ENCODE results near the gene GRID2. TPM values are rescaled to one million over a fixed set of nuclear protein-coding genes. Genes with fewer than 3 reads are reported as not detected.

GRID2 gene
- total and polyA plus RNA-seq, 4 donors: under 0.01 to 0.02 TPM; not detected in 2

DNA sequence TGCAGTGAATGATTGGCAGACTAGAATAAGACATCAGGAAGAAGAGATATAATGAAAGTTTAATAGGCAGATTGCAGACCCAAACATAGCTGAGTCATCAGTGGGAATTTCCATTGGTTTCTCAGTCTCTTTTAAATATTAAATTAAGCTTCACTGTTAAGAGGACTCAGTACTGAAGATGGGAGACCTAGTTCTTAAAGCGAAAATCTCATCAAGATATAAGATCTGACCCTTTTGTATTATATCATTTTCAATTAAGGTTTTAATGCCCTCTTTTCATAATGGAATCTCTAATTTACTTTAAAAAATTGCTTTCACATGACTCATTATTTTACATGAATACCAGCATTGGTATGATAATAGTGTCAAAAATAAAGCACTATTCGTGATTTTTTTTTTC, 1355.9 kb downstream of the GRID2 start:
- TF ChIP-seq, protein P1, sequence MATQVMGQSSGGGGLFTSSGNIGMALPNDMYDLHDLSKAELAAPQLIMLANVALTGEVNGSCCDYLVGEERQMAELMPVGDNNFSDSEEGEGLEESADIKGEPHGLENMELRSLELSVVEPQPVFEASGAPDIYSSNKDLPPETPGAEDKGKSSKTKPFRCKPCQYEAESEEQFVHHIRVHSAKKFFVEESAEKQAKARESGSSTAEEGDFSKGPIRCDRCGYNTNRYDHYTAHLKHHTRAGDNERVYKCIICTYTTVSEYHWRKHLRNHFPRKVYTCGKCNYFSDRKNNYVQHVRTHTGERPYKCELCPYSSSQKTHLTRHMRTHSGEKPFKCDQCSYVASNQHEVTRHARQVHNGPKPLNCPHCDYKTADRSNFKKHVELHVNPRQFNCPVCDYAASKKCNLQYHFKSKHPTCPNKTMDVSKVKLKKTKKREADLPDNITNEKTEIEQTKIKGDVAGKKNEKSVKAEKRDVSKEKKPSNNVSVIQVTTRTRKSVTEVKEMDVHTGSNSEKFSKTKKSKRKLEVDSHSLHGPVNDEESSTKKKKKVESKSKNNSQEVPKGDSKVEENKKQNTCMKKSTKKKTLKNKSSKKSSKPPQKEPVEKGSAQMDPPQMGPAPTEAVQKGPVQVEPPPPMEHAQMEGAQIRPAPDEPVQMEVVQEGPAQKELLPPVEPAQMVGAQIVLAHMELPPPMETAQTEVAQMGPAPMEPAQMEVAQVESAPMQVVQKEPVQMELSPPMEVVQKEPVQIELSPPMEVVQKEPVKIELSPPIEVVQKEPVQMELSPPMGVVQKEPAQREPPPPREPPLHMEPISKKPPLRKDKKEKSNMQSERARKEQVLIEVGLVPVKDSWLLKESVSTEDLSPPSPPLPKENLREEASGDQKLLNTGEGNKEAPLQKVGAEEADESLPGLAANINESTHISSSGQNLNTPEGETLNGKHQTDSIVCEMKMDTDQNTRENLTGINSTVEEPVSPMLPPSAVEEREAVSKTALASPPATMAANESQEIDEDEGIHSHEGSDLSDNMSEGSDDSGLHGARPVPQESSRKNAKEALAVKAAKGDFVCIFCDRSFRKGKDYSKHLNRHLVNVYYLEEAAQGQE (IDR thresholded peaks at IDR 0.05): no peak
- no peak for TF ChIP-seq NR2F2 (IDR thresholded peaks at IDR 0.05)
- TF ChIP-seq, protein P2, sequence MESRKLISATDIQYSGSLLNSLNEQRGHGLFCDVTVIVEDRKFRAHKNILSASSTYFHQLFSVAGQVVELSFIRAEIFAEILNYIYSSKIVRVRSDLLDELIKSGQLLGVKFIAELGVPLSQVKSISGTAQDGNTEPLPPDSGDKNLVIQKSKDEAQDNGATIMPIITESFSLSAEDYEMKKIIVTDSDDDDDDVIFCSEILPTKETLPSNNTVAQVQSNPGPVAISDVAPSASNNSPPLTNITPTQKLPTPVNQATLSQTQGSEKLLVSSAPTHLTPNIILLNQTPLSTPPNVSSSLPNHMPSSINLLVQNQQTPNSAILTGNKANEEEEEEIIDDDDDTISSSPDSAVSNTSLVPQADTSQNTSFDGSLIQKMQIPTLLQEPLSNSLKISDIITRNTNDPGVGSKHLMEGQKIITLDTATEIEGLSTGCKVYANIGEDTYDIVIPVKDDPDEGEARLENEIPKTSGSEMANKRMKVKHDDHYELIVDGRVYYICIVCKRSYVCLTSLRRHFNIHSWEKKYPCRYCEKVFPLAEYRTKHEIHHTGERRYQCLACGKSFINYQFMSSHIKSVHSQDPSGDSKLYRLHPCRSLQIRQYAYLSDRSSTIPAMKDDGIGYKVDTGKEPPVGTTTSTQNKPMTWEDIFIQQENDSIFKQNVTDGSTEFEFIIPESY (IDR thresholded peaks at IDR 0.05): no peak
- no peak for TF ChIP-seq YY1 (IDR thresholded peaks at IDR 0.05)
- TF ChIP-seq, protein P3, sequence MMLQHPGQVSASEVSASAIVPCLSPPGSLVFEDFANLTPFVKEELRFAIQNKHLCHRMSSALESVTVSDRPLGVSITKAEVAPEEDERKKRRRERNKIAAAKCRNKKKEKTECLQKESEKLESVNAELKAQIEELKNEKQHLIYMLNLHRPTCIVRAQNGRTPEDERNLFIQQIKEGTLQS (IDR thresholded peaks at IDR 0.05): no peak
- no peak for TF ChIP-seq RXRA (IDR thresholded peaks at IDR 0.05)
- no peak for TF ChIP-seq SP1 (IDR thresholded peaks at IDR 0.05)
- TF ChIP-seq HNF4A (conservative IDR thresholded peaks at IDR 0.05): no peak
- TF ChIP-seq, protein P4, sequence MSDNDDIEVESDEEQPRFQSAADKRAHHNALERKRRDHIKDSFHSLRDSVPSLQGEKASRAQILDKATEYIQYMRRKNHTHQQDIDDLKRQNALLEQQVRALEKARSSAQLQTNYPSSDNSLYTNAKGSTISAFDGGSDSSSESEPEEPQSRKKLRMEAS (IDR thresholded peaks at IDR 0.05): no peak
- TF ChIP-seq FOXA1 (IDR thresholded peaks at IDR 0.05): no peak
- no peak for TF ChIP-seq HNF4G (IDR thresholded peaks at IDR 0.05)
- 72% methylated on average over 2 of the region's 2 CpGs for WGBS
- no peak overlapping the region for H3K27ac ChIP-seq (ENCODE audit: low read depth in 1 of 2, low read length in 2 of 2)
- H3K4me3 ChIP-seq (ENCODE audit: low read depth in 1 of 3, low read length in 3 of 3): no peak overlapping the region
- no peaks in the 10 kb centered on the region for H3K36me3 ChIP-seq (ENCODE audit: control insufficient read depth in 4 of 4, insufficient read depth in 3 of 4, low read depth in 1 of 4, low read length in 3 of 4)
- no peaks in the 10 kb centered on the region for H3K9me3 ChIP-seq (ENCODE audit: control insufficient read depth in 4 of 4, low read length in 3 of 4)
- H3K4me1 ChIP-seq (ENCODE audit: control insufficient read depth in 4 of 4, insufficient read depth in 4 of 4, low read length in 3 of 4): no peaks in the 10 kb centered on the region
- no peaks in the 10 kb centered on the region for H3K27me3 ChIP-seq (ENCODE audit: control insufficient read depth in 4 of 4, insufficient read depth in 4 of 4, low read length in 3 of 4)
- H3K9ac ChIP-seq (ENCODE audit: low read depth in 1 of 2, low read length in 2 of 2): no peak overlapping the region
- DNase-seq (ENCODE audit: low spot score): no peak

DNA sequence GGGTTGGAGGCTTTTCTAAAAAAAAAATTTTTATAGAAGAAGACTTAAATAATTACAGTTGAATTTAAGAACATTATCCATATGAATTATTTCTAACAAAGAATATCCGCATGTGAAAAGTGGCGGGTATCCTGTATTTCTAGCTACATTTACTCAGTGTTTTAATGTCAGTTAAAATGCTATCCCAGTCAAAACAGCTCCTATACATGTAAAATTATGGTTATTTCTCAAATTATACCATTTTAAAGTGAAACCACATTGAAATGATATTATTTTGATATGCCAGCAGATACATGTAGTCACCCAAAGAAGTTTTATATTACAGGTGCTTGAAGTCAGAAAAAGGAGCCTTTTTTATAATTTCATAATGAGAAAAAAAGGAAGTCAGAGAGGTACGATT, 1356.3 kb downstream of the GRID2 start:
- Histone ChIP-seq H3K36me3 (ENCODE audit: control insufficient read depth in 4 of 4, insufficient read depth in 3 of 4, low read depth in 1 of 4, low read length in 3 of 4) (no peaks in the 10 kb centered on the region), H3K9ac (ENCODE audit: low read depth in 1 of 2, low read length in 2 of 2) (no peak overlapping the region), H3K27ac (ENCODE audit: low read depth in 1 of 2, low read length in 2 of 2) (no peak overlapping the region), H3K4me3 (ENCODE audit: low read depth in 1 of 3, low read length in 3 of 3) (no peak overlapping the region), H3K9me3 (ENCODE audit: control insufficient read depth in 4 of 4, low read length in 3 of 4) (no peaks in the 10 kb centered on the region), H3K27me3 (ENCODE audit: control insufficient read depth in 4 of 4, insufficient read depth in 4 of 4, low read length in 3 of 4) (no peaks in the 10 kb centered on the region), H3K4me1 (ENCODE audit: control insufficient read depth in 4 of 4, insufficient read depth in 4 of 4, low read length in 3 of 4) (no peaks in the 10 kb centered on the region)
- DNase-seq (ENCODE audit: low spot score): no peak
- WGBS: 83% methylated on average over 3 of the region's 3 CpGs
- TF ChIP-seq HNF4A (conservative IDR thresholded peaks at IDR 0.05) (no peak), TAF1 (conservative IDR thresholded peaks at IDR 0.05) (no peak), YY1 (IDR thresholded peaks at IDR 0.05) (no peak), GABPA (IDR thresholded peaks at IDR 0.05 in 1 of 2, conservative IDR thresholded peaks at IDR 0.05 in 1 of 2) (no peak), RXRA (IDR thresholded peaks at IDR 0.05) (no peak), HNF4G (IDR thresholded peaks at IDR 0.05) (no peak), NR2F2 (IDR thresholded peaks at IDR 0.05) (no peak), FOXA1 (IDR thresholded peaks at IDR 0.05) (no peak), JUND (IDR thresholded peaks at IDR 0.05) (no peak), EGR1 (IDR thresholded peaks at IDR 0.05; ENCODE audit: low read depth in 2 of 2) (no peak), FOXA2 (IDR thresholded peaks at IDR 0.05) (no peak), RAD21 (IDR thresholded peaks at IDR 0.05) (no peak), SP1 (IDR thresholded peaks at IDR 0.05) (no peak)
- TF ChIP-seq, protein P2 (IDR thresholded peaks at IDR 0.05): no peak
- TF ChIP-seq, protein P4 (IDR thresholded peaks at IDR 0.05): no peak
- TF ChIP-seq, protein P1 (IDR thresholded peaks at IDR 0.05): no peak
- TF ChIP-seq, protein P5, sequence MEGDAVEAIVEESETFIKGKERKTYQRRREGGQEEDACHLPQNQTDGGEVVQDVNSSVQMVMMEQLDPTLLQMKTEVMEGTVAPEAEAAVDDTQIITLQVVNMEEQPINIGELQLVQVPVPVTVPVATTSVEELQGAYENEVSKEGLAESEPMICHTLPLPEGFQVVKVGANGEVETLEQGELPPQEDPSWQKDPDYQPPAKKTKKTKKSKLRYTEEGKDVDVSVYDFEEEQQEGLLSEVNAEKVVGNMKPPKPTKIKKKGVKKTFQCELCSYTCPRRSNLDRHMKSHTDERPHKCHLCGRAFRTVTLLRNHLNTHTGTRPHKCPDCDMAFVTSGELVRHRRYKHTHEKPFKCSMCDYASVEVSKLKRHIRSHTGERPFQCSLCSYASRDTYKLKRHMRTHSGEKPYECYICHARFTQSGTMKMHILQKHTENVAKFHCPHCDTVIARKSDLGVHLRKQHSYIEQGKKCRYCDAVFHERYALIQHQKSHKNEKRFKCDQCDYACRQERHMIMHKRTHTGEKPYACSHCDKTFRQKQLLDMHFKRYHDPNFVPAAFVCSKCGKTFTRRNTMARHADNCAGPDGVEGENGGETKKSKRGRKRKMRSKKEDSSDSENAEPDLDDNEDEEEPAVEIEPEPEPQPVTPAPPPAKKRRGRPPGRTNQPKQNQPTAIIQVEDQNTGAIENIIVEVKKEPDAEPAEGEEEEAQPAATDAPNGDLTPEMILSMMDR (IDR thresholded peaks at IDR 0.05; ENCODE audit: low read depth, low read length, missing input control): no peak

All from liver (tissue), 9 donors.